Peyer's patch (tissue), 4 donors: ENCODE results near the gene YWHAE.
"Not testable (repeated sequence)": the region's sequence is repeated elsewhere in the genome, so short reads cannot be mapped to it uniquely, and the experiment has no call there.

Experiments
- POLR2A ChIP-seq, 2 donors: fragments of 450-650 bp; IDR thresholded peaks; one replicate each; pipeline ENCODE4 v1.5.1; 2017; ENCODE audit warnings: antibody characterized with exemption in 2 of 2, mild to moderate bottlenecking in 2 of 2, moderate library complexity in 2 of 2
- TF ChIP-seq, protein P1 (sequence below), 6 experiments: fragments of 450-650 bp in 4 of 6; fragments of 200-600 bp in 2 of 6; sonication (generic) in 1 of 6; IDR thresholded peaks; one replicate each; pipeline ENCODE4 v1.5.1; 2017 to 2019; ENCODE audit warnings: antibody characterized with exemption in 6 of 6, mild to moderate bottlenecking in 3 of 6, moderate library complexity in 1 of 6

DNA sequence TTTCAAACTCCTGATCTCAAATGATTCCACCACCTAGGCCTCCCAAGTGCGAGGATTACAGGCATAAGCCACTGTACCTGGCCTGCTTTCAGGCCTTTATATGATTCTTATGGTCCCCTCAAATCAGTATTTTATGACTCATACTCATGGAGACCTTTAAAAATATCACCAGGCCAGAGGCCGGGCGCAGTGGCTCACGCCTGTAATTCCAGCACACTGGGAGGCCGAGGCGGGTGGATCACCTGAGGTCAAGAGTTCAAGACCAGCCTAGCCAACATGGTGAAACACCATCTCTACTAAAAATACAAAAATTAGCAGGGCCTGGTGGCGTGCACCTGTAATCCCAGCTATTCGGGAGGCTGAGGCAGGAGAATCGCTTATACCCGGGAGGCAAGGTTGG is 18.5 kb upstream of the YWHAE start:
- TF ChIP-seq, protein P1, sequence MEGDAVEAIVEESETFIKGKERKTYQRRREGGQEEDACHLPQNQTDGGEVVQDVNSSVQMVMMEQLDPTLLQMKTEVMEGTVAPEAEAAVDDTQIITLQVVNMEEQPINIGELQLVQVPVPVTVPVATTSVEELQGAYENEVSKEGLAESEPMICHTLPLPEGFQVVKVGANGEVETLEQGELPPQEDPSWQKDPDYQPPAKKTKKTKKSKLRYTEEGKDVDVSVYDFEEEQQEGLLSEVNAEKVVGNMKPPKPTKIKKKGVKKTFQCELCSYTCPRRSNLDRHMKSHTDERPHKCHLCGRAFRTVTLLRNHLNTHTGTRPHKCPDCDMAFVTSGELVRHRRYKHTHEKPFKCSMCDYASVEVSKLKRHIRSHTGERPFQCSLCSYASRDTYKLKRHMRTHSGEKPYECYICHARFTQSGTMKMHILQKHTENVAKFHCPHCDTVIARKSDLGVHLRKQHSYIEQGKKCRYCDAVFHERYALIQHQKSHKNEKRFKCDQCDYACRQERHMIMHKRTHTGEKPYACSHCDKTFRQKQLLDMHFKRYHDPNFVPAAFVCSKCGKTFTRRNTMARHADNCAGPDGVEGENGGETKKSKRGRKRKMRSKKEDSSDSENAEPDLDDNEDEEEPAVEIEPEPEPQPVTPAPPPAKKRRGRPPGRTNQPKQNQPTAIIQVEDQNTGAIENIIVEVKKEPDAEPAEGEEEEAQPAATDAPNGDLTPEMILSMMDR (IDR thresholded peaks at IDR 0.05) = not testable (repeated sequence)
- not testable (repeated sequence) for TF ChIP-seq POLR2A (IDR thresholded peaks at IDR 0.05)
